Panc1 (cell line): ENCODE measurements around the gene SHOX.

Experiments used
- TCF7L2 ChIP-seq: IDR thresholded peaks from 2 replicates; pipeline ENCODE4 v1.6.1; 2011; ENCODE audit warnings: mild to moderate bottlenecking, low read depth, low read length, inconsistent platforms
- TF ChIP-seq, protein P1 (sequence below): fragments of 450-650 bp; IDR thresholded peaks from 2 replicates; pipeline ENCODE4 v1.5.1; 2017; ENCODE audit warnings: mild to moderate bottlenecking
- TF ChIP-seq, protein P2 (sequence below), 2 experiments: IDR thresholded peaks; 2 replicates each; pipeline ENCODE4 v1.6.1; 2011 to 2012; ENCODE audit warnings: low read depth in 2 of 2, control low read depth in 1 of 2, low read length in 1 of 2, mild to moderate bottlenecking in 1 of 2, moderate library complexity in 1 of 2; ENCODE audit not compliant: insufficient read depth in 1 of 2

DNA sequence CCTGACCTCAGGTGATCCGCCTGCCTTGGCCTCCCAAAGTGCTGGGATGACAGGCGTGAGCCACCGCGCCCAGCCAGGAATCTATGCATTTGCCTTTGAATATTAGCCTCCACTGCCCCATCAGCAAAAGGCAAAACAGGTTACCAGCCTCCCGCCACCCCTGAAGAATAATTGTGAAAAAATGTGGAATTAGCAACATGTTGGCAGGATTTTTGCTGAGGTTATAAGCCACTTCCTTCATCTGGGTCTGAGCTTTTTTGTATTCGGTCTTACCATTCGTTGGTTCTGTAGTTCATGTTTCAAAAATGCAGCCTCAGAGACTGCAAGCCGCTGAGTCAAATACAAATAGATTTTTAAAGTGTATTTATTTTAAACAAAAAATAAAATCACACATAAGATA, 44.2 kb upstream of the SHOX start:
- TF ChIP-seq, protein P1, sequence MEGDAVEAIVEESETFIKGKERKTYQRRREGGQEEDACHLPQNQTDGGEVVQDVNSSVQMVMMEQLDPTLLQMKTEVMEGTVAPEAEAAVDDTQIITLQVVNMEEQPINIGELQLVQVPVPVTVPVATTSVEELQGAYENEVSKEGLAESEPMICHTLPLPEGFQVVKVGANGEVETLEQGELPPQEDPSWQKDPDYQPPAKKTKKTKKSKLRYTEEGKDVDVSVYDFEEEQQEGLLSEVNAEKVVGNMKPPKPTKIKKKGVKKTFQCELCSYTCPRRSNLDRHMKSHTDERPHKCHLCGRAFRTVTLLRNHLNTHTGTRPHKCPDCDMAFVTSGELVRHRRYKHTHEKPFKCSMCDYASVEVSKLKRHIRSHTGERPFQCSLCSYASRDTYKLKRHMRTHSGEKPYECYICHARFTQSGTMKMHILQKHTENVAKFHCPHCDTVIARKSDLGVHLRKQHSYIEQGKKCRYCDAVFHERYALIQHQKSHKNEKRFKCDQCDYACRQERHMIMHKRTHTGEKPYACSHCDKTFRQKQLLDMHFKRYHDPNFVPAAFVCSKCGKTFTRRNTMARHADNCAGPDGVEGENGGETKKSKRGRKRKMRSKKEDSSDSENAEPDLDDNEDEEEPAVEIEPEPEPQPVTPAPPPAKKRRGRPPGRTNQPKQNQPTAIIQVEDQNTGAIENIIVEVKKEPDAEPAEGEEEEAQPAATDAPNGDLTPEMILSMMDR = no peak
- TF ChIP-seq TCF7L2 = no peak
- TF ChIP-seq, protein P2, sequence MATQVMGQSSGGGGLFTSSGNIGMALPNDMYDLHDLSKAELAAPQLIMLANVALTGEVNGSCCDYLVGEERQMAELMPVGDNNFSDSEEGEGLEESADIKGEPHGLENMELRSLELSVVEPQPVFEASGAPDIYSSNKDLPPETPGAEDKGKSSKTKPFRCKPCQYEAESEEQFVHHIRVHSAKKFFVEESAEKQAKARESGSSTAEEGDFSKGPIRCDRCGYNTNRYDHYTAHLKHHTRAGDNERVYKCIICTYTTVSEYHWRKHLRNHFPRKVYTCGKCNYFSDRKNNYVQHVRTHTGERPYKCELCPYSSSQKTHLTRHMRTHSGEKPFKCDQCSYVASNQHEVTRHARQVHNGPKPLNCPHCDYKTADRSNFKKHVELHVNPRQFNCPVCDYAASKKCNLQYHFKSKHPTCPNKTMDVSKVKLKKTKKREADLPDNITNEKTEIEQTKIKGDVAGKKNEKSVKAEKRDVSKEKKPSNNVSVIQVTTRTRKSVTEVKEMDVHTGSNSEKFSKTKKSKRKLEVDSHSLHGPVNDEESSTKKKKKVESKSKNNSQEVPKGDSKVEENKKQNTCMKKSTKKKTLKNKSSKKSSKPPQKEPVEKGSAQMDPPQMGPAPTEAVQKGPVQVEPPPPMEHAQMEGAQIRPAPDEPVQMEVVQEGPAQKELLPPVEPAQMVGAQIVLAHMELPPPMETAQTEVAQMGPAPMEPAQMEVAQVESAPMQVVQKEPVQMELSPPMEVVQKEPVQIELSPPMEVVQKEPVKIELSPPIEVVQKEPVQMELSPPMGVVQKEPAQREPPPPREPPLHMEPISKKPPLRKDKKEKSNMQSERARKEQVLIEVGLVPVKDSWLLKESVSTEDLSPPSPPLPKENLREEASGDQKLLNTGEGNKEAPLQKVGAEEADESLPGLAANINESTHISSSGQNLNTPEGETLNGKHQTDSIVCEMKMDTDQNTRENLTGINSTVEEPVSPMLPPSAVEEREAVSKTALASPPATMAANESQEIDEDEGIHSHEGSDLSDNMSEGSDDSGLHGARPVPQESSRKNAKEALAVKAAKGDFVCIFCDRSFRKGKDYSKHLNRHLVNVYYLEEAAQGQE (IDR thresholded peaks at IDR 0.05; ENCODE audit: insufficient read depth in 1 of 2, low read depth in 2 of 2, low read length in 1 of 2) = no peak
